Hippocampal formation (tissue), 2 donors: ENCODE data around the gene WNT9A.

Experiments used
- DNase-seq, 2 donors: peaks; one replicate each; lab custom pipeline; 2025; lab: John Stamatoyannopoulos, UW

Gene WNT9A

DNA sequence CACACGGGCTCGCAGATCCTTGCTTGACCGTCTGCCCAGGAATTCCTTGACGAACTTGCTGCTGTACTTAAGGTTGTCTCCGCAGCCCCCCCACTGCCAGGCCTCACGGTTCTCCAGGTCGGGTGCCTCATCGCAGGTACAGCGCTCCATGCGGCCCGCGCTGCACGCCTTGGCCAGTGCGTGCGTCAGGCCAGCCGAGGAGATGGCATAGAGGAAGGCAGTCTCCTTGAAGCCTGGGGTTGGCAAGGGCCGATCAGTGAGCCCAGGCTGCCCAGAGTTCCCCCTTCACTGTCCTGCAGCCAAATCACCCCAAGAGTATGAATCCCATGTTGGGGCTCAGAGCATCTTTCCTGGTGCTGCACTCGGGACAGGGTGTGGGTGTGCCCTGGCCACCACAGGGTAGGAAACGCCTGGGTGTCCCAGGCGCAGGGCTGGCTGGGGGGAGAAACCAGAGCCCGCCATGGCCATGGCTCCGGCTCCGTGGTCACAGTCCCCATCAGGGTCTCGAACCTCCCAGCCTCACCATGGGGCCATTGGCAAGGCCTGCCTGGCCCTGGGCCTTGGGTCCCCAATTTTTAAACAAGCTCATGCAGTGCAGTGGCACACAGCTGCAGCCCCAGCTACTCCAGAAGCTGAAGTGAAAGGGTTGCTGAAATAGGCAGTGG, 23.4 kb downstream of the WNT9A start:
- no peak for DNase-seq

DNA sequence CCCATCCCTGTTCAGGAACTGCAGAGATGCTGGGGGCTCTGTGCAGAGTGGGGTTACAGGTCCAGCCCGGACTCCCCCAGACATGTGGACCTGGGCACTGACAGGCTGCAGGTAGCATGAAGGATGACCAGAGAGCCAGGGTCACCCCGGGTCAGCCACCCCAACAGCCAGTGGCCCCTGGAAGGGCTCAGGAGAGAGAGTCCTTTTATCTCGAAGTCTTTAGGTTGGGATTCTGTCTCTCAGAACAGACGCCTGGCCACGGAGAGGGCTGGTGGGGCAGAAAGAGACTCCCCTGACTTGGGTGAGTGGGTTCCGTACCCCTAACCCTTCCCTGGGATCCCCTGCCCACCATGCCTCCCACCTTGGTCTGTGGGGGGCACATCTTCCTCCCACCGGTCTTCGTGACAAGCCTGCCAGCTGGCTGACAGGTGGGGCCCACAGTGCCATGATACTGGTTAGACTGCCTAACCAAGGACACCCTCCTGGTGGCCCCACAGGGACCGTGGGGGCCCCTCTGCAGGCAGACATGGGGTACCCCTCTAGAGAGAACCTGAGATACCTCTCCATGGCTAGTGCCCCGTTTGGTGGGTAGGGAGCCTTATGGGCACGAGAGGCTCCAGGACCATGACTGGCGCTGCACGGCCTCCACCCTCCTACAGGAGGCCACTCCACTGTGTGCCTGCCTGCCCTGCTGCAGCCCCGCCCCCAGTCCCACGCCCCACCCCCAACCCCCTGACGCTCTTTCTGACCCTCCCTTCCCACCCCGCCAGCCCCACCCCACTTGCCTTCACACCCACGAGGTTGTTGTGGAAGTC, 24.2 kb downstream of the WNT9A start:
- DNase-seq = no peak

DNA sequence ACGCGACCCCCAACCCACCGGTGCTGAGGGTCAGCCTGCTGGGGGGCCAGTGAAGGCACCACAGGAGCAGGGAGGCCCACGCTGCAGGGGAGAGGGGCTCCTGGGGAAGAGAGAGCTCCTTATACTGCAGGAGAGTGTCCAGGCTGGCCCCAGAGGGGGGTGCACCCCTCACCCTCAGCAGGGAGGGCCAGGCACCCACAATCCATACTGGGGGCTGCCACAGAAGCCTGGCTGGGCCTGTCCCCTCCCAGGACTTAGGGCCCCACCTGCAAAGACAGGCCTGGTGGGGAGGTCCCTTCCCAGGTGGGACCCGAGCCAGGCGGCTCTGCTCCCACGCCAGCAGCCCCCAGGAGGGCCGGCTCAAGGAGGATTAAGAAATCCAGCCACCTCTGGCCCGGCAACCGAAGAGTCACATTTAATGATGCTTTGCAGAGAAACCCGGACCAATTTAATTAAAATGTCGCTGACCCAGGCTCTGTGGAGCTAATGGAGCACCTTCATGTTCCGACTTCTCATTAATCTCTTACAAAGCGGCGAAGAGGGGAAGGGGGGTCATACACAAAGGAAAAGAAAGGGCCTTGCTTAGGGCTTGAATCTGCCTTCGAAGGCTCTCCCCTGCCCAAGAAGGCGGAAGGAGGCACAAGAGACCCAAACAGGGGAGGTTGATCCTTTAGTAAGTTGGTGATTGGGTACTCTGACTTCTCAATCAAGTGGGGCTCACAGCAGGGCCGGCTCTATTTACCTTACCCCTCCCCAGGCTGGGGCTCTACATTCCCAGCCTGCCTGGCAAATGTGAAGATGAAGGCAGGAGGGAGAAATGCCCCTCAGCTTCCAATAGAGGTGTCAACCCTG, 25.0 kb downstream of the WNT9A start:
- DNase-seq = no peak

DNA sequence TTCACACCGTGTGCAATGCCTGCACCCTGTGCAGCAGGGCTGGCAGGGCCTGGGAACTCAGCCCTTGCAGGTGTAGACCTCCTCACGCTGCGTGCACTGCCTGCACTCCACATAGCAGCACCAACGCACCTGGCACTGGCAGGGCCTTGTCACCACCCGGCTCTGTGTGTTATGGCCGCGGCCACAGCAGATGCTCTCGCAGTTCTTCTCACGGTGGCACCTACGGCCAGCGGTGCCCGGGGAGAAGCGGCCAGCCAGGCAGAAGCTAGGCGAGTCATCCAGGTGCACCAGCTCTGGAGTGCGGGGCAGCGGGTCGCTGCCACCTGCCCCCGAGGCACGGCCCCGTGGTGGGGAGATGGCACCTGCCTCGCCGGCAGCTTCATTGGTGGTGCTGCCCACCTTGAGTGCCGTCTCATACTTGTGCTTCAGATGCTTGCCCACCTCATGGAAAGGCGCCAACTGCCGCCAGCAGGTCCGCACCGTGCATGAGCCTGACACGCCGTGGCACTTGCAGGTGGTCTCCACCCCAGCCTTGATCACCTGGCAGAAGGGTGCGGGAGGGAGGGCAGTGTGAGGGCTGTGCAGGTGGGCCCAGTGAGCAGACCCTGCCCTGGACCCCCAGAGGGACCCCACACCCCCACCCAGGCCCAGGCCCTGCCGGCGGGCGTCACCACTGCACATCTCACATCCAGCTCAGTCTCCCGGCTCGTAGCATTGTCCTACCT, 26.1 kb downstream of the WNT9A start:
- DNase-seq = no peak

DNA sequence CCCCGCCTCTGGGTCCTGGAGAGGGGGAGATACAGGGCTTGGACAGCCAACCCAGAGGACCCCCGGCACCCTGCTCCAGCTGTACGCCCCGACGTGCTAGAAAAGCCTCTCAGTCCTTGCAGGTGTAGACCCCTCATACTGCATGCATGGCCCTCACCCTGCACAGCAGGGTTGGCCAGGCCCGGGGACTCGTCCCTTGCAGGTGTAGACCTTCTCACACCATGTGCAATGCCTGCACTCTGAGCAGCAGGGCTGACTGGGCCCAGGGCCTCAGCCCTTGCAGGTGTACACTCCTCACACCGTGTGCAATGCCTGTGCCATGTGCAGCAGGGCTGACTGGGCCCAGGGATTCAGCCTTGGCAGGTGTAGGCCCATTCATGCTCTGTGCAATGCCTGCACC, 26.8 kb downstream of the WNT9A start:
- DNase-seq = no peak

DNA sequence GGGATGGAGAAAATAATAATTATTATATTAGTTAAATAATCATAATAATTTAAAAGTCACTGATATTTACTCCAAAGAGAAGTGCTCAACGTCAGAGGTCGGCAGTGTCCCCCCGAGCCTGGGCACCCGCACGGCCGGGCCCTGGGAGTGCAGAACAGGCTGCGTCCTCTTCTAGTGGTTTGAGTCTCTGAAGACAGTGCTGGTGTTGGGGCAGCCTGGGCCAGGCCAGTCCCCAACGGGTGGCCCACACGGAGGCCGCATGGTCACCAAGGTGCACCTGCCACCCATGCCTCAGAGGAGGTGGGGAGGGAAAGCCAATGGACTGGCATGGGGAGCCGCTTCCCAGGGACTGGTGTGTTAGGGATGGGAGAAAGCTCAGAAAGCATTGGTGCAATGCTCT, 27.3 kb downstream of the WNT9A start:
- DNase-seq = no peak

DNA sequence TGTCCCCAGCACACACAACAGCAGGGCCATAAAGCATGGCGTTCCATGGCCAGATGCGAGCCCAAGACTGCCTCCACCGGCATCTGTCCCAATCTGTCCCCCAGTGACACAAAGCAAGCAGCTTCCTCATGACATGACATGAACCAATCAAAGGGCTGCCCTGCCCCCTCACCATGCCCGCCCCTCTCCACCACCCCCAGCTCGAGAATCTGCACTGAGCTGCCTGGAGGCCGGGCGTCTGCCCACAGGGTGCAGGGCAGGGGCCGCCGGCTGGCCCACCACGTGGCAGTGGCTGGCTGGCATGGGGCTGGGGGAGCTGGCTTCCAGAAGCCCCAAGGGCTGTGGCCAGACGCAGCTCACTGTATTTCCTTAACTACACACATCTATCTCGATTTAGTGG, 27.8 kb downstream of the WNT9A start:
- peak; percentile 38 to 44 for DNase-seq

DNA sequence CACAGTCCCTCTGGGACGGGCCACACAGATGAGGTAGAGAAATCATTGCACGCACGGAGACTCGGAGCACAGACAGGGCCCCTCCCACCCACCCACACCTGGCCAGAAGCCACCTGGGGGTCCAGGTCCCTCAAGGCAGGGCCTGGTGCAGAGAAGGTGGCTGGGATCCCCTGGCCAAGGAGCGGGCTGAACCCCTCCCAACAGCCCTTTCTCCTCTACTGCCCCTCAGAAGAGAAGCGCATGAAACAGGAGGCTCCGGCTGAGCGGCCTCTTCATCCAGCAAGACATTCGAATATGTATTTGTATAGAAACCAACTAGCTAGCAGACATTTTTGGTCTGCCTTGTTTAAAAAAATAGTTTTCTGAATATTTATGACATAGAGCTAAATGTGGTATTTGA, 29.0 kb downstream of the WNT9A start:
- DNase-seq = no peak

DNA sequence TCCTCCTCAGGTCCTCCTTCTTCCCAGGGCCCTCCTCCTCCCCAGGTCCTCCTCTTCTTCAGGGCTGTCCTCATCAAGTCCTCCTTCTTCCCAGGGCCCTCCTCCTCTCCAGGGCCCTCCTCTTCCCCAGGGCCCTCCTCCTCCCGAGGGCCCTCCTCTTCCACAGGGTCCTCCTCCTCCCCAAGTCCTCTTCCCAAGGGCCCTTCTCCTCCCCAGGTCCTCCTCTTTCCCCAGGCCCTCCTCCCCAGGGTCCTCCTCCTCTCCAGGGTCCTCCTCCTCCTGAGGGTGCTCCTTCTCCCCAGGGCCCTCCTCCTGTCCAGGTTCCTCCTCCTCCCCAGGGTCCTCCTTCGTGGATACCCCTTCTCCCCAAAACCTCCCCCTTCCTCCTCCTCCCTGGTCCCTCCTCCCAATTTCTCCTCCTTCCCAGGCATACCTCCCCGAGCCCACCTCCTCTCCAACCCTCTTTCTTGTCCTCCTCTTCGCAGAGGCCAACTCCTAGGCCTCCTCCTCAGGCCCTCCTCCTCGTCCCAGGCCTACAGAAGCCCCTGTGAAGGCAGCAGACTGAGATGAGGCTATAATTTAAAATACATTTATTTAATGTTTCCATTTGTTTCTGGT, 29.5 kb downstream of the WNT9A start:
- no peak for DNase-seq

DNA sequence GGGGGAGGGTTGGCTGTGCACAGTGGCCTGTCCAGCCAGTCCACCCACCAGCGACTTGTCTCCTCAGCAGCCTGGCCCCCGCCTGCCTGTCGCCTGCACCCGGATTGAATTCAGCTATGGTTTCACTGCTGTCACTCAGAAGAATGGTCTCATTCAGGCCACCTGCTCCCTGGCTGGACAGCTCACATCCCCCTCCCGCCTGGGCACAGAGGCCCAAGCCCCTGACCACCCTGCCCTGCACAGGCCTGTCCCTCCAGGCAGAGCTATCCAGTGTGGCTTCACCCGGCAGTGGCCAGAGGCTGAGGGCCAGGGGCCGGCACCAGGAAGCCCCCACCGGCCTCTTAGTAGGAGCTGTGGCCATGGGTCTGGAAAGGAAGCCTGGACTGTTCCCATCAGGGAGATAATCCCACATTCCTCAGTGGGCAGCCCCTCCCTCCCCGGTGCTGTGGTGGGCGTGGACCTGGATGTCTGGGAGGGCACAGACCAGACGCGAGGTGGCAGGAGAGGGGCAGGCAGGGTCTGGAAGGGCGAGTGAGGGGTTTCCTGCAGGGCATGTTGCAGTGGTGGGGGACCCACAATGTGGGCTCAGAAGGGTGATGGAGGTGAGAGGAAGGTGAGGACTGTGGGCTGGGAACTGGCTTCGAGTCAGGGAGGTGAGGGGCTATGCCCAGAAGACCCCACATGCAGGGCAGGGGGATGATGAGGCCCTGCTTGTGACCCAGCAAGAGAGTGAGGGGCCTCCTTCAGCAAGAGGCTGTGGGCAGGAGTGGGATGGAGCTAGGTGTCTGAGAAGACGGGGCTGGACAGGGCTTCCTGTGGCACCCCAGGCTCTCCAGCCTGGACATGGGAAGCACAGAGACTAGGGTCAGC, 30.4 kb downstream of the WNT9A start:
- peak; percentile 40 to 66 for DNase-seq

DNA sequence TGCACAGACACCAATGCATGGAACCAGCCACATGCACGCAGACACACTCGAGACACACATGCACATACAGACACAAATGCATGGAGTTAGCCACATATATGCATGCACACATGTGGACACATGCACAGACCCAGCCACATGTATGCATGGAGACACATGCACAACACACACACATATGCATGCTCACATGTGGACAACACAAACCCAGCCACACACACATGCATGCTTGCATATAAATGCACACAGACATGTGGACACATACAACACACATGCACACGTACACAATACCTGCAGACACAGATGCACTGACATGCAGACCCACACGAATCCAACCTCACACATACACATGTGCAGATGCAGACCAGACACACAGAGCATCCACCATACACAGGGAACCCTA, 31.1 kb downstream of the WNT9A start:
- no peak for DNase-seq

DNA sequence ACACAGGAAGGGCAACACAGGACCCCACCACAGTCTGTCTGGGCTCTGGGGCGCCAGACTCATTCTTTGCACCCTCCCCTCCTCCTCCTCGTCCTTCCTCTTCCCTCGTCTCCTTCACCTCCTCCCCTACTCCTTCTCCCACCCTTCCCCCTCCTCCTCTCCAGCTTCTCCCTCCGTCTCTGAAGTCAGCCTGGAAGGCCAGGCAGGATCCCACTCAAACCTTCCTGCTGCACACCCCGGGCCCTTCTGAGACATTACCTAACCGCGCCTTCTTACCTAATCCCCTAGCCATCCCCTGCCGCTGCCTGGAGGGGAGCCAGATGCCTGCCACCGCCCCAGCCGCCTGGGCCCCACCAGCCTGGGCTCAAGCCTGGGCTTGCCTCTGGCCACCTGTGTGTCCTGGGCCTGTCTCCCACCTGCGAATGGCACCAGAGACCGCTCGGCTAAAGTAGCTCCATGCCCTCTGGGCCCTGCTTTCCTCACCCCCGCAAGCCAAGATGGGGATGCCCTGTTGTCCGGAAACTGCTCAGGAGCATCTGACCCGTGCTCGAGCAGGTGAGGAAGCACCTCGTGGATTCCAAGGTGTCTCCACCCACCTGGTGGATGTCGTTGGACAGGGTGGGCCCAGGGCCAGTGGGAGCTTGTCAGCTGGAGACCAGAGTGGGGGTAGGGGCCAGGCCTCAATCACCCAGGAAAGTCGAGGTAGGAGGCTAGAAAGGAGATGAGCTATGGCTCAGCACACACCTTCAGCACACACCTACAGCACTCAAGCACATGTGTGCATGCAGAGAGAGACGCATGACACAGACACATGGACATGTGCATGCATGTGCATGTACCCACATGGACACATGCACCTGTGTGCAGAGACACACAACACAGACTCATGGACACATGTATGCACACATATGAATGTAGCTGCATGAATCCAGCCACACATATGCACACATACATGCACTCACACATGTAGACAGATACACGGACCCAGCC, 31.9 kb downstream of the WNT9A start:
- no peak for DNase-seq

DNA sequence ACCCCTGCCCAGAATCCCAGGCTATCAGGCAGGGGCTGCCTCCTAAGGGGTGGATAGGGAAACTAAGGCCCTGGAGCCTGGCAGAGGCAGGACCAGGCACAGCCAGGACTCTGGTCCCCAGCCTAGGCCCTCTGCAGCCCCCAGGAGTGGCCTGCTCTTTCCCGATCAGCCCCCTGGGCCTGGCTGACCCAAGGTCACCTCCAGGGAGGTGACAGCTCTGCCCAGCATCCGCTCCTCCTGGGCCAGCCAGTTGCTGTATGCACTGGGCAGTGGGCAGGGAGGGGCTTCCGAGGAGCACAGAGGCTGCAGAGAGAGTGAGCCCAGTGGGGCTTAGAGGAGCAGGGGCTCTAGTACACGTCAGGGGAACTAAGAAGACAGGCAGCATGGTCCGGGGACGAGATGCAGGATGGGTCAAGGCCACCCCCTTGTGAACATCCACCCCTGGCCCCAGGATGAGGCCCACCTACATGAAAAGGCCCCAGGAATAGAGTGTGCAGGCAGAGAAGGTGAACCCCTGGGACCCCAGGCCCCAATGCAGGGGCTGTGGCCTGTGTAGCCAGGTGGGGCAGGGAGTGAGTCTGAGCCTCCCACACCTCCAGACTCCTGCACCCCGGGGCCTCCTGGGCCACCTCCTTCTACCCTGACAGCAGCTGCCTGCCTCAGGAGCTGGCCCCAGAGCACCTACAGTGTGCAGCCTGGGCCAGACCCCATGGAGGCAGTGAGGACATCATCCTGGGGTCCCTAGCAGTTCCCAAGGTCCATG, 32.8 kb downstream of the WNT9A start:
- DNase-seq = no peak

DNA sequence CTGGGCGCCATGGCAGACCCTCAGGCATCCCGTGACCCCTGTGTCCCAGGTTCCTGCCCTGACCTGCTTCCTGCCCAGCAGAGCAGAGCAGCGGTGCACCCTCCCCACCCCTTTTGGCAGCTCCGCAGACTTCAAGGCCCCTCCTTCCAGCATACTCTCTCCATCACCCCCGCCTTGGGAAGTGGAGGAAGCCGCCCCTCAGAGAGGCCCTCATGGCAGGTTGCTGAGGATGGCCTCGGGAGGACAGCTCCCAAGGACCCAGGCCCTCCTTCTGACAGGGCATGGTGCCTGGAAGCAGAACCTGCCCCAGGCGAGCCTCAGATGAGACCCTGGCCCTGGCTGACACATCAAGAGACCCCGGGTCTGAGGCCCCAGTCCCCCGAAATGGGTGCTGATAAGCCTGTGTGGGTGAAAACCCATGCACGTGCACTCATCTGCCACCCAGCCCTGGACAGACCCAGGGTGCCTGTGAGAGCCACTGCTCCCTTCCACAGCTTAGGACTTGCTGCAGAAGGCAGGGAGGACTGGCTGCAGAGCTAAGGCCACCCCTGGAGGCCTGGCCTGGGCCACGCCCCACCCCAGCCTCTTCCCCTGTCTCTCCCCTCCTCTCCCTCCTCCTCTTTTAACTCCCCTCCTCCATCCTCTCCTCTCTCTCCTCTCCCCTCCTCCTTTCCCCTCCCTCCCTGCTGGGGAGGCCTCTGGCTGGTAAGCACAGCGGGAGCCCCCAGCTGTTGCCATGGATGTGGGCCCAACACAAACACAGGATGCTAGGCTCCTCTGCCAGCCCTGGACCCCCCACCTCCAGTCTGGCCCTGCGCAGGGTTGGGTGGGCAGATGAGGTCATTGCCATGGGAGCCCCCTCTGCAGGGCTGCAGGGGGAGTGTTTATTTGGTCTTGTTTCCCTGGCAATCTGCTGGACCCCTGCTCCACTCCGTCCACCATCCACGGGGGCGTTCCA, 33.7 kb downstream of the WNT9A start:
- DNase-seq = no peak

DNA sequence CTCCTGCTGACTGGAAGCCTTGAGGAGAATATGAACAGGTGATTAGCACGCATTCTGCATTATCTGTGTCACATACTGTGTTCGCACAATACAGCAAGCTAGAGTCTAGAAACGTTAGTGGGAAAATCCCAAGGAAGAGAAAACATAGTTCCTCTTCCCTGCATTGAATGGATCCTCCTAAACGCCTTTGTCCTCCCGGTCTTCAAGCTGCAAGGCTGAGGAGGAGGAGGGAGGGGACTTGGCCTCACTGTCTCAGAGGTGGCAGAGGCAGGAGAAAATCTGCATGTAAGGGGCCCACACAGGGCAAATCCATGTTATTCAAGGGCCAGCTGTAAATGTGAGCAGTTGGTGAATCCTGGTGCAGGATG, 34.4 kb downstream of the WNT9A start:
- DNase-seq = no peak

DNA sequence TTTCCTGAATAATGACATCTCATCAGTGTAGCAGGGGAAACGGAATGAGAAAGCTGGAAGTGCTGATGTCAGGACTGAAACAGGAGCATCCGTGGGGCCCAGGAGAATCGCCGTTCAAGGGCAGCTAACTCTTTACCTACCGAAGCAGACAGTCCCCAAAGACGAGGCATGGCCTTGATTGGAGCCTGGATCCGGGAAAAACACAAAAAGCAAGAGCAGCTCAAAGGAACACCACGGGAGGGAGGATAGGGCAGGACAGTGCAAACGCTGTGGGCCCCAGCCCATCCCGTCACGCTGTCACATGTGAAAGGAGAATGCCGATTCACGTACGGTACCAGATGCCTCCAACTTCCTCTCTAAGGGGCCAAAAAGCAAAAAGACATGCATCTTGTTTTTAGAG, 34.9 kb downstream of the WNT9A start:
- DNase-seq = no peak

DNA sequence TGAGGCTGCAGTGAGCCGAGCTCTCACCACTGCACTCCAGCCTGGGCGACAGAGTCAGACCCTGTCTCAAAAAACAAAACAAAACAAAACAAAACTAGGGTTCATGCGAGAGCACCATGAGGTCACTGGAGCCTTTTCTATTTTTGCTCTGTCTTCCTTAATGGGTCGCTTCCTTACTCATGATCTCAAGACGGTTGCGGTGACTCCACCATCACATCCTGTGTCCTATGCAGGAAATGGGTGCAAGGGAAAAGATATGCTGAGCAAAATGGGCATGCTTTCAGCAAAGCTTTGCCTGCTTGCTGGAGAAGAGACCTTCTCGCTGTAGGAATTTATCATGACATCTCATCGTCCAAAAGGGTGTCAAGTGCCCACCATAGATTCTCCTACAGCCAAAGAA, 36.4 kb downstream of the WNT9A start:
- no peak for DNase-seq
